Measurements from ENCODE around the gene SEPSECS. TPM values are rescaled to one million over a fixed set of nuclear protein-coding genes. Genes with fewer than 3 reads are reported as not detected.

SEPSECS gene
- polyA plus RNA-seq, 3 donors: 13.2 to 22.5 (median 19.4) TPM

DNA sequence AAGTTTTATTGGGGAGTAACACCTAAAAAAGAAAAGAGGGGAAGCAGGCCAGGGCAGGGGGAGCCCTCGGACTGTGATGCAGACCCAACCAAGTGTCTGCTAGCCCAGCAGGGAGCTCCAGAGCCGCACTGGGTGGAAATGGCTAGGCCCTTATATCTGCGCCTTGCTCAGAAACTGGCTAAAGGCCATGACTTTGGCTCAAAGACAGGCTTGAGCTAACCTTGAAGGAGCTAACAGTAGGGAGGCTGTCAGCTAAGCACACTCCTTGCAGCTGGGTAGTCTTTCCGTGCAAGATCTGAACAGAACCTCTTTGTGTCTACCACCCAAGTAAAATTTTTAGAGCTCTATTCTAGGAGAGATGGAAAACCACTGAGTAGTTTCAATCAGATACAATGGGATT, 43.0 kb downstream of the SEPSECS start:
- no peak for DNase-seq (ENCODE audit: extremely low read depth in 1 of 11, low read depth in 9 of 11, low spot score in 4 of 11)

DNA sequence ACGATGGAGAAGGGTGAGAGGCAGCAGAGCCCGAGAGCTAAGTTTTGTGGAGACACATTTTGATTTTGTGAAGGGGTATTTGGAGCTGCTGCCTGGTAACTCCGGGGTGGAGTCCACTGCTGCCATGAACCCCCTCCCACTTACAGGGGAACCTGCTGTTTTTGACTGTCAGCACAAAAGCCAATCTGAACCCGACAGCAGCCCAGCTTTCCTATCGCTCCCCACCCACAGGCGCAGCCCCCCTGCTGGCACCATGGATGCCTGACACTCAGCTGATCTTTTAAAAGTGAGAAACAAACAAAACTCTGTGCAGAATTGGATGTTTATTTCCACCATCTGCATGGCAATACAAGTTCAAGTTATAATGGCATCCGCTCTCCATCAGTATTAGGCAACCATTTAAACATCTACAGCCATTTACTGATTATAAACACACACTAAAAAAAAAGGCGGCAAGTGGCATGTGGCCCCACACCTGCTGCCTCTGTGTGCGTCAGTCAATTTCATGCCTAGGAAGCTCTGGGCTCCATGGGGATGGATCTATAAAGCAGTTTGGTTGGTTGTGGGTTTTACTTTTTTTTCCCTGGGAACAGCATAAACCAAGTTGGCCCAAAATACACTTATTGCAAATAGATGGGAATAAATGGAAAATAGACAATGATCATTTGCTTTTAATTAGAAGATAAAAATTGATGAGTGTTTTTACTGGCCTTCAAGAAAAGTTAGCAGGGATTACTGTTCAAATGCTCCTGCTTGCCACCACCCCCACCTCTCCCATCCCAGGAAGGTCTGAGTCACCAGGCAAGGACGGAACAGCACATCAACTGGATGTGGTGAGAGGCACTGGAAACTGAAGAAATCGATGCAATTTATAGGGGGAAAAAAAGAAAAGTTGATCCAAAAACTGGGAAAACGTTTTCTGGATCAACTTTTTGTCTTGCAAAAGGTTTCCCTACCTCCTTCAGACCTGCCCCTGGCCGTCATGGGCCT, 46.0 kb downstream of the SEPSECS start:
- no peak for DNase-seq (ENCODE audit: extremely low read depth in 1 of 11, low read depth in 9 of 11, low spot score in 4 of 11)

DNA sequence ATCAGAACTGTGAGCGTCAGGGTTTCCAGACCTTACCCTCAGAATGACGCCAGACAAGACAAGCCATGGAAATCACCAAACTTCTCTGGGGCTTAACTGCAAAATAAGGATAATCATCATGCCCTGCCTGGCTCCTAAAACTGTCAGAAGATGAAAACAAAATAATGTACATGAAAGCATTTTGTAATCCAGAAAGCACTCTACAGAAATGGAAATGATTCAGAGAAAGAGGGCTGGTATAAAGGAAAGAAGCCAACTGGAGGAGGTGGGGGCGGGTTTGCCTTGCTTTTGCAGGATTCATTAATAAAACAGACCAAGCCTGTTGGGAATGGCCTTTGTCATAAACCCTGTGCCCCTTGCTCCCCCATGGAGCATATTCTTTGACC, 47.3 kb downstream of the SEPSECS start:
- DNase-seq (ENCODE audit: extremely low read depth in 1 of 11, low read depth in 9 of 11, low spot score in 4 of 11): no peak

DNA sequence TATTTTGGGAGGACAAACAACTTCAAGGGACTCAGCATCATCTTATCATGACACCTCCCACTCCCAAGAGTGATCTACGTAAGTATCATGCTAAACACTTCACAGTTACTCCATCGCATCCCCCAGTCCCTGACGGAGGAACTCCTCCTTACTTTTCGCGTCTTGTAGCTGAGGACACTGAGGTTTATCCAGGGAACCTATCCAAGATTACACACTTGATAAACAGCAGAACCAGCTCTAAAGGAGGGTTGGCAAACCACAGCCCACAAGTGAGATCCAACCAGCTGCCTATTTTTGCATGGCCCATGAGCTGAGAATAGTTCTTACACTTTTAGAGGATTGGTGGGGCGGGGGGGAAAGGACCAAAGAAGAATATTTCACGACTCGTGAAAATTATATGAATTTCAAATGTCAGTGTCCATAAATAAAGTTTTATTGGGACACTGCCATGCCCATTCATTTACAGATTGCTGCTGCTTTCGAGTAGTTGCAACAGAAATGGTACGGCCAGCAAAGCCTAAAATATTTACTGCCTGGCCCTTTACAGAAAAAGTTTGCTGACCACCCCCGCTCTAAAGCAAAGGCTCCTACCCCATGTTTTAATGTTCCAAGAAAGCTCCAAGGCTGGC, 47.8 kb downstream of the SEPSECS start:
- no peak for DNase-seq (ENCODE audit: extremely low read depth in 1 of 11, low read depth in 9 of 11, low spot score in 4 of 11)

DNA sequence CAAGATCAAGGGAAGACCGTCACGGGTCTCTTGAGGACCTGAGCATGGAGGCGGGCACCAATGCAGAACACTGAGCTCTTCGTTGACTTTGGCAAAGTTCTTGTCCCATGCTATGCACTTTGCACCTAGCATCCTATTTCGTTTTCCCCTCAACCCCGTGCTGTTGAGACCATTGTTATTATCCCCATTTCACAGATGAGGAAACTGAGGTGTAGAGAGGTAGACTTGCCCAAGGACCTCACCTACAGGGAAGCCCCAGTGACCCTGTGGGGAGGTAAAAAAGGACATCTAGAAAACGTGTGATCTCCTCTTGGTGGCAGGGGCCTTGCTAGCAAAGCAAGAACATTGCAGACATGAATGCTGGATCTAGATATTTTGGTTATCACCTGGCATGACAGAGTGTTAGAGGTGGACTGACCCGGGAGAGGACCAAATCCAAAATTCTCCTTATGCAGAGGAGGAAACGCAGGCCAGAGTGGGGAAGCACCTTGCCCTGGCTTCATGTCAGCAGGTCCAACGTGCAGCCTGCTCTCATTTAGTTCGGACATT, 48.5 kb downstream of the SEPSECS start:
- no peak for DNase-seq (ENCODE audit: extremely low read depth in 1 of 11, low read depth in 9 of 11, low spot score in 4 of 11)

DNA sequence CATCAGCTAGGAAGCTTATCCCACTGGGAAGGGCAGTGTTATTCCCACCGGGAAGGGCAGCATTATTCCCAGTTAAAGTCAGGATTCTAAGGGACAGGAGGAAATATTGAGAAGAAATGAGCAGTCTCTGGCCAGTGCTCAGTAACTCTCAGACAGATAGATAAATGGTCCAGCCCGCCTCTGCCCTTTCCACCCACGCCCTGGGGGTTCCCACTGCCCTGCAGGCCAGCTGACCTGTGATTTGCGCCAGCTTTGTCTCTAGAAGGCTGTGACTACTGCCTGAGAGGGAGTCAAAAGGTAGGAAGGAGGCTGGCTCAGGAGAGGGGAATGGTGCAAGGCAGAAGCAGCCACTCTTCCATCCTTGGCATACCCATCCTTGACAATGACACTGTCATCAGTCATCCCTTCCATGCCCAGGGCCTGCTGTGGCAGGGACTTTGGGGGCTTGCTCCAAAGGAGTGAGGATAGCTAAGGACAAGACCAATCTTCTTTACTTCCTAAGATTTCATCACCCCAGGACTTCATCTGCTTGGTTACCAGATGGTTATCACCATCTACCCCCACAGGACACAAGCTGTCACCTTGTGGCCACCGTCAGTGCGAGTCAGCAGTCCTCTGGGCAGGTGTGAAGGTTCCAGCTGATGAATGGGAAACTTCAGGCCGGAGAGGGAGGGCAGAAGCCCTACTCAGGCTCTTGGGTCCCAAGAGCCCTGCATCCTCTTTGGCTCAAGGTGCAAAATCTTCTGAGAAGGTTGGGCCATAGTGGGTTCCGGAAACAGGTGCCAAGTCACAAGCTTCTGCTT, 49.5 kb downstream of the SEPSECS start:
- no peak for DNase-seq (ENCODE audit: extremely low read depth in 1 of 11, low read depth in 9 of 11, low spot score in 4 of 11)

DNA sequence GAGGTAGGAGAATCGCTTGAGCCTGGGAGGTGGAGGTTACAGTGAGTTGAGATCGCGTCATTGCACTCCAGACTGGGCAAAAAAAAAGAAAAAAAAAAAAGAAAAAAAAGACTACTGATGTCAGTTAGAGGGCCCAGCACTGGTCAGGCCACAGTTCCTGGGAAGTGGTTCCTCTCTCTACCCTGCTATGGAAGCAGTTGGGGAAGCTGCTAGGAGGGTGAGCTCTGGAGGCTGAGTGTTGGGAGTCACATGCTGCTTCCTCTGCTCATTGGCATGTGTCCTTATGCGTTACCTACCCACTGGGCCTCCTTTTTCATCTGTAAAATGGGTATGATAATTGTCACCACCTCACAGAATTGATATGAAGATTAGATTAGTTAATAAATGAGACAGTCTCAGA, 50.7 kb downstream of the SEPSECS start:
- no peak for DNase-seq (ENCODE audit: extremely low read depth in 1 of 11, low read depth in 9 of 11, low spot score in 4 of 11)

DNA sequence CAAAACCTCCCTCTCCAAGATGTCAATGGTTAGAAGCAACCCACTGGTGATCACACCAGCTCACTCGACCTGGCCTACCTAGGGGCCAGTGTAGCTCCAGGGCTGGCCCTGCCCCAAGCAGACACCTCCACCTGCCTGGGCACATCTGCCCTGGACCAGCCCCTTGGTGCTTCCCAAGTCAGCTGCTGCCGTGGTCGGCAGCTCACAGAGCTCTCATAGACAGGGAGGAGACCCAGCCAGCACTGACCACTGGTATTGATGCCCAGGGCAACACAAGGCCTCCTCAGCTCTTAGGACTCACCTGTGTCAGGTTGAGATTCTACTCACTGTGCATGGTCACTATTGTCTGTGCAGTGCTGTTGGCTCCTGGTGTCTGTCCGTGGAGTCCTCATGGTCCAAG, 51.7 kb downstream of the SEPSECS start:
- DNase-seq (ENCODE audit: extremely low read depth in 1 of 11, low read depth in 9 of 11, low spot score in 4 of 11): no peak

DNA sequence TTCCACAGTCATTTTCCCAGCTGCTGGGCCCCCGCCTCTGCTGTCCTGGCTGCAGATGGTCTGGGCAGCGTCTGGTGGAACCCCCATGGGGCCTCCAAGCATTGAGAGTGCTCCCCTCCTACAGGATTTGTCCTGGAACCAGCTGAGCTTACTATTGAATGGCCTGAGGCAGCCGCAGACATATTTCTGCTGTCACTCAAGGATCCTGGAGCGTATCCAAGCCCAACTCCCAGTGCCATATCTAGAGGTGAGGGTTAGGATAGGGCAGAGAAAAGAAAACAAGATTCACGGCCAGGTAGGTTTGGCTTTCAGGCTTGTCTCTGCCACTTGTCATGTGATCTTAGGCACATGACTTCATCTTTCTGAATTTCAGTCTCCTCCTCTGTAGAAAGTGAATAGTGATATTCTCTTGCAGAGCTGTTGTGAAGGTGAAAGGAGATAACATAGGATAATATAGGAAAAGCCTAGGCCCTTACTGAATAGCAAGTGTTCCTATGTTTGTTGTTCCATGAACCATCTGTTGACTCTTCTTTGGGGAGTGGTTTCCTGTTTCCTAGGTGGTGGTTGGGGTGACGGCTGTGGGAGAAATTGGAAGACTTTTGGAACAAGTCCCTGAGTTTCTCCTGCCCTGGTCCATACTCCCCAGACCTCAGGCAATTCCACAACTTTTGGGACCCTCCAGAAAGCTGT, 52.3 kb downstream of the SEPSECS start:
- no peak for DNase-seq (ENCODE audit: extremely low read depth in 1 of 11, low read depth in 9 of 11, low spot score in 4 of 11)

DNA sequence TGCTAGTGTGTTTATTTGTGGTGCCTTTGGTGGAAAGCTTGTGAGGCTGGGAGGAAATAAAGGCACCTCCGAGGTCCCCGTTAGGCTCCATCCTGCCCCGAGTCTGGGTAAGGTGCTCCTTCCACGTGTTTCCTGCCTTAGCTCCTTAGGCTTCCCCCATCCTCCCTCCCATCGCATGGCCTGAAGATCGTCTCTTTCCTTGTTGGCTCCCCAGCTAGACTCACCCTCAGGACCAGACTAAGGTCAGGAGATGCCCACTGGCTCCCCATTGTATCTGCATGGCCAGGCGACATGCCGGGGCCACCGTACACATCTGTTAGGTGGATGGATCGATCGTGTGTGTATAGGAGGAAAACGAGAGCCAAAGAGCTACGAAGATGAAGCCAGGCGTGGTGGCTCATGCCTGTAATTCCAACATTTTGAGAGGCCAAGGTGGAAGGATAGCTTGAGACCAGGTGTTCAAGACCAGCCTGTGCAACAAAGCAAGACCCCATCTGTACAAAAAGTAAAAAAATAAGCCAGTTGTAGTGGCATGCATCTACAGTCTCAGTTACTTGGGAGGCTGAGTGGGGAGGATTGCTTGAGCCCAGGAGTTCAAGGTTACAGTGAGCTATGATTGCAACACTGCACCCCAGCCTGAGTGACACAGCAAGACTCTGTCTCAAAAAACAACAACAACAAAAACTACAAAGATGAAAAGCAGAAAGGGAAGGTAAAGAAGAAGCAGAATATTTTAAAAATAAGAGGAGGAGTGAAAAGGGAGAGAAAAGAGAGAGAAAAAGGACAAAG, 53.7 kb downstream of the SEPSECS start:
- no peak for DNase-seq (ENCODE audit: extremely low read depth in 1 of 11, low read depth in 9 of 11, low spot score in 4 of 11)

DNA sequence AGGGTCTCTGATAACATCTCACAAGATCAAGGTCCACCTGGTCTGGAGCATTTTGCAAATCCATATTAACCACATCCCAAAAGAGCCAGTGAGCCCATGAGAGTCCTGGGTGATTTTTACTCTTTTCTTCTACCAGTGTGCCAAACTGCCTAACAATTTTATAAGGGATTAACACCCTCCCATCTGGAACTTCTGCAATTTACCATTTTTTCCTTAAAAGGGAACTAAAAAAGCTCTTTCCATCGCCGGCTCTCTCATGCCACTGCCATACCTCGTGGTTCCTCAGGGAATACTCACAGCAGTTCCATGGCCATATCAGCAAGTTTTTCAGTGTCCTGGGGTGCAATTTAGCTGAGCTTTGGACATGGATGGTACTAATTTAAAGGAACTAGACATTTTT, 55.7 kb downstream of the SEPSECS start:
- DNase-seq (ENCODE audit: extremely low read depth in 1 of 11, low read depth in 9 of 11, low spot score in 4 of 11): no peak

DNA sequence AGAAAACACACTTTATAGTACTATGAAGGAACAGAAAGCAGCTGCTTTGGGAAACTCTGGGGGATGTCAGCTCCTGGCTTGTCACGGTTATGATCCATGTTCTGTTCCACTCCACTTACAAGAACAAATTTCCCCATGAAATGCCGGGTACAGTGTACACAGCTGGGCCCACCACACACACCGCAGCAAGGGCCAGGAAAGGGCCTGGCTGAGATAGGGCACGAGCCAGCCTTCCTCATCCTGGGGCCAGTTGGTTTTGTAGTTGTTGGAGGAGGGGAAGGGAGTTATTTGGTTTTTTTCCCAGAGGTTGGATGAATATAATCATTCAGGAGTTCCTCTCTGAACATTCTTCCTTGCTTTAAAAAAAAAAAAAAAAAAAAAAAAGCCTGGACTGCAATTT, 56.8 kb downstream of the SEPSECS start:
- no peak for DNase-seq (ENCODE audit: extremely low read depth in 1 of 11, low read depth in 9 of 11, low spot score in 4 of 11)

DNA sequence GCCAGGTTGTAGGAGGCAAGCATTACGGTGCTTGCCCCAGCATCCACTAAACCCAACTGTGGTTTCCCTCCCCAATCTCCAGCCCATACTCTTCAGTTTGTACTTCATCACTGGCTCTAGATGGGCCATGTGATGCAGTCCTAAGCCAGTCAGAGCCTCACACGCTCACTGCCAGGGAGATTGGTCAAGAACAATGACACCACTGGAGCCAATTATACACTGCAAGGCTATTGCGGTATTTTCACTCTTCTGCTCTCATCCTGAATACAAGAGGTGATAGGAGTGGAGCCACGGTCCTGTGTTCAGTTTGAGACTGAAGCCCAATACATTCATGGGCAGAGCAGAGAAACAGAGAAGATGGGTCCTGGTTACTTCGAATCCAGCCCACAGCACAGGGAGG, 58.4 kb downstream of the SEPSECS start:
- DNase-seq (ENCODE audit: extremely low read depth in 1 of 11, low read depth in 9 of 11, low spot score in 4 of 11): no peak

DNA sequence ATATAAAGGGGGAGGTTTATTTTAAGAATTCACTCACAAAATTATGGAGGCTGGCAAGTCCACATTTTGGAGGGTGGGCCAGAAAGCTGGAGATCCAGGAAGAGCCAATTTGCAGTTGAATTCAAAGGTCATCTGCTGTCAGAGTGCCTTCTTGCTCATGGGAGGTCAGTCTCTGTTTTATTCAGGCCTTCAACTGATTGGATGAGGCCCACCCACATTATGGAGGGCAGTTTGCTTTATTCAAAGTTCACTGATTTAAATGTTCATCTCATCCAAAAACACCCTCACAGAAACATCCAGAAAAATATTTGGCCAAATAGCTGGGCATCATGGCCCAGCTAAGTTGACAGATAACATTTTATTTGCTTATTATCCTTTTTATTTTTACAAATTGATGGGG, 59.5 kb downstream of the SEPSECS start:
- DNase-seq (ENCODE audit: extremely low read depth in 1 of 11, low read depth in 9 of 11, low spot score in 4 of 11): no peak

DNA sequence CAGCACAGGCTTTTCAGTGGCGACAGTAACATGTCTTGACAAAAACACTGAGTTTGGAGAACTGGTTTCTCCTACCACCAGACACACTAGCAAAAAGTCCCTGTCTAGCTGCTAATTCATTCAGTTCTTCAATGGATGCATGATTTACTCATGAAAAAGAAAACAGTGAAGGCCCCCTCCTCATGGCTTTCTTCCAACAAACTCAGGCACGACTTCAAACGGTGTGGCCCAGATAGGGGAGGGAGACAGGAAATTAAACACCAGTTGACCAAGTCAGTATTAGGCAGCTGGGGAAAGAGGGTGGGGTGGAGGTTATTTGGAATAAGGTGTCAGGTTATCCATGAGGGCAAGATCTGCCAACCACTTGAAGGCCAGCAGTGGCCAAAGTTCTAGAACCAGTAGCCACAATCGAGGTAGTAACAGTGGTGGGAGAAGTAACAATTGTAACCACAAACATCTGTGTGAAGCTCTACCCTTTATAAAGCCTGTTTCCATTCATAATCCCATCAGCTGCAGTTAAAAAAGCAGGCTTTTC, 60.2 kb downstream of the SEPSECS start:
- no peak for DNase-seq (ENCODE audit: extremely low read depth in 1 of 11, low read depth in 9 of 11, low spot score in 4 of 11)

DNA sequence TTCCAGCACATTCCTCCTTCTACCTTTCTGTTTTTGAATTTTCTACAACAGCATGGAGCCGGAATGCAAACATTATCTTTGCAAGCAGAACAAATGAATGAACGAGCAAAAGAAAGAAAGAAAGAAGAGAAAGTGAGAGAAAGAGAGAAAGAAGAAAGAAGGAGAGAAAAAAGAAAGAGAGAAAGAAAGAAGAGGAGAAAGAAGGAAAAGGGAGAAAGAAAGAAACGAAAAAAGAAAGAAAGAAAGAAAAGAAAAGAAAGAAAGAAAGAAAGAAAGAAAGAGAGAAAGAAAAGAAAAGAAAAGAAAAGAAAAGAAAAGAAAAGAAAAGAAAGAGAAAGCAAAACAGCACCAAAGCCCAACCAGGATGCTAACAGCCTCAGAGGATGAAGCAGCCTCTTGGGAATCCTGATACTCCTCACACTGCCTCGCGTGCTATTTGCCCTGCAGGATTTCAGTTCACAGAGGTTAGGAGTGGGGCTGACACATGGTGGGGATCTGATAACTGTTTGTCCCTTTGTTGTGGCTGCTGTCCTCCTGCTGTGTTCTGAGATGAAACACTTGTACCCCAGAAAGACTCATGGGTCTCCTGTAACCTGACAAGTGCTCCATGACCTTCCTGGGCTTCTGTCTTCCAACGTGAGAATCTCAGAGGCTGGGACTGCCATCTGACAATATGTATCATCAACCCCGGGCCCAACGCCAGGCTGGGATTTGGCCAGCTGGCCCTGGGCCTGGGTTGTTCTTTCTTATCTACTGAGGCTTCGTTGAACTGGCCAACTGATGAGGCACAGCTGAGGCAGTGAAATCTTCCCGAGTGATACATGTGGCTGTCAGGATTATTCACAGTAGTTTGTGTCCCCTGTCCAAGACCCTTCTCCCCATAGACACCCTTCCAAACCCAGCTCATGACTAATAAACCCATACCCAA, 61.0 kb downstream of the SEPSECS start:
- no peak for DNase-seq (ENCODE audit: extremely low read depth in 1 of 11, low read depth in 9 of 11, low spot score in 4 of 11)

DNA sequence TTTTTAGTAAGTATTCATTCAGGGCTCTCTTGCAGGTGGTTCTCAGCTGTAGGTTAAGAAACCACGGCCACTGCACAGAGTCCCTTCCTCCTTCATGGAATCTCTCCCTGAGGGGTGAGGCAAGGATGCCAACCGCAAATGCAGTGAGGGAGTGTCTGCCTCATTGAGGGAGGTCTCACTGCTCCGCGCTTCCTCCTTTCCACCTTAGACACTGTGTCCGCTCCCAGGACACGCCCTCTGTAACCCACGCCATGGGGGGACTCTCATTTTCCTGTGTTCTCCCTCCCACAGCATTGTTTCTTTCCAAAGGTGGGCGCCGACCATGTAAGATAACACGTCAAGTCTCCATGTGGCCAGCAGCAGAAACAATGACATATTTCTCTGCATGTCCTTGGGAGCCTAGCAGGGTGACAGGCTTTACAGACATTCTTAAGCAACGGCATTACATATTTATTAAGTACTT, 63.2 kb downstream of the SEPSECS start:
- DNase-seq (ENCODE audit: extremely low read depth in 1 of 11, low read depth in 9 of 11, low spot score in 4 of 11): no peak

Measured in renal cortex interstitium (tissue), 11 donors.